ENCODE data around the gene SLC8A2. TPM values are rescaled to one million over a fixed set of nuclear protein-coding genes. Genes with fewer than 3 reads are reported as not detected.
A peak's percentile ranks its signal among the peaks of the same experiment; 100 is the strongest.
"Not testable (repeated sequence)": the region's sequence is repeated elsewhere in the genome, so short reads cannot be mapped to it uniquely, and the experiment has no call there.

Gene SLC8A2
- total RNA-seq, 1 donor from 2014 or later: 25.3 TPM

DNA sequence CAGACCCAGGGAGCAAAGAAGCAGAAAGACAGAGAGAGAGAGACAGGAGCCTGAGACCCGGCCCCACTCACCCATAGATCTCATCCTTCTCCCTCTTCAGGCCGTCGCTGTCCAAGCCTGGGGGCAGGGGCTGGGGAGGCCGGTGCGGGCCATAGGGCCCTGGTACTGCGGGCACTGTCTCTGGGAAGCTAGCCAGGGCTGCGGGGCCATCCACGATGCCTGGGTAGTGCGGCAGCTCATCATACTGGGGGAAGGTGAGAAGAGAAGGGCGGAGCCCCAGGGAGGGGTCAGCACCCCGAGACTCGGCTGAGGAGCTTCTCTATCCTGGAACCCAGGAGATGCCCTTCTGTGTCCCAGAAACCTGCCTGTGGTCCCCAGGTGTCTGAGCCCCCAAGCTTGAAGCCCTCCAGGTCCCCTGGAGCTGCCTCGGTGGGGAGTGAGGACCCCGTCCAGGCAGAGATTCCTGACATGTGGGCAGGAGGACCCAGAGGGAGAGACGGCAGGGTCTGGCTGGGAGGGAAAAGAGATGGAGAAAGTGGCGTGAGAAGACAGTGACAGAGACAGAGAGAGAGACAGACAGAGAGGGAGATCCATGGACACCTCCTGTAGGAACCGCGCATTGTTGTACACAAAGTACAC lies 54.5 kb downstream of the SLC8A2 start:
- no peak for FAIRE-seq
- no peak for DNase-seq (ENCODE audit: low spot score in 2 of 2)

DNA sequence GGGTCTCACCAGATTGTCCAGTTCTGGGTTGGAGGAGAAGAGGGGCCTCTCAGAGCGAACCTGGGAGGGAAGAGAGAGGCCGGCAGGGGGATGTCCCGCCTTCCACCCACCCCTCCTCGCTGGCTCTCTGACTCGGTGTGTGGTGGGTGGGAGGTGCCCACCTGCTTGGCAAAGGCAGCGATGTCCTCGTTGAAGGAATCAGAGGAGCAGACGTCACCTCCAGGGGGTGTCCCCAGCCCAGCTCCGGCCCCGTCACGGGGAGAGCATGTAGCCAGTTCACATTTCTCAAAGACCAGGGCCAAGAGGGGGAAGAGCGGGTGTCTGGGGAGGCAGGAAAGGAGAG lies 55.1 kb downstream of the SLC8A2 start:
- DNase-seq (ENCODE audit: low spot score in 2 of 2) (no peak), FAIRE-seq (no peak)

DNA sequence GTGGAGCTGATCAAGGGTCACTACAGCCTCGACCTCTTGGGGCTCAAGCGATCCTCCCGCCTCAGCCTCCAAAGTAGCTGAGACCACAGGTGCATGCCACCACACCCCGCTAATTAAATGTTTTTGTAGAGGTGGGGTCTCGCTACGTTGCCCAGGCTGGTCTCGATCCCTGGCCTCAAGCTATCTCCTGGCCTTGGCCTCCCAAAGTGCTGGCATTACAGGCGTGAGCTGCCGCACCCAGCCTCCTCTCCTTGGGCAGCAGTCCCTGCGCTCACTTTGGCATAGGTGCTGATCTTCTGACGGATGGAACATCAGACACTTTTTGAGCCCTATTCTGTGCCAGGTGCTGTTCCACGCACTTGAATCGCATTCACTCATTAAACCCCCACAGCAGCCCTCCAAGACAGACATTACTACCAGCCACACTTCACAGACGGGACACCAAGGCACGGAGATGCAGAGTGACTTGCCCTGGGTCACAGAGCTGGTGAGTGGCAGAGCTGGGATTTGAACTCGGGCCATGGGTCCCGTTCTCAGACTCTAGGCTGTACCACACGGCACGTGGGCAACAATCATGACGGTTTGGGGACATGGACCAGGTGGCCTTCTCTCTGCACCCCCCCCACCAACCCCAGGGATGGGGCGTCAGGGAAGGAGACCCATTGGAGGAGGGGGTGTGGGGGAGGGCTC lies 55.6 kb downstream of the SLC8A2 start:
- DNase-seq (ENCODE audit: low spot score in 2 of 2) (no peak), FAIRE-seq (no peak)

DNA sequence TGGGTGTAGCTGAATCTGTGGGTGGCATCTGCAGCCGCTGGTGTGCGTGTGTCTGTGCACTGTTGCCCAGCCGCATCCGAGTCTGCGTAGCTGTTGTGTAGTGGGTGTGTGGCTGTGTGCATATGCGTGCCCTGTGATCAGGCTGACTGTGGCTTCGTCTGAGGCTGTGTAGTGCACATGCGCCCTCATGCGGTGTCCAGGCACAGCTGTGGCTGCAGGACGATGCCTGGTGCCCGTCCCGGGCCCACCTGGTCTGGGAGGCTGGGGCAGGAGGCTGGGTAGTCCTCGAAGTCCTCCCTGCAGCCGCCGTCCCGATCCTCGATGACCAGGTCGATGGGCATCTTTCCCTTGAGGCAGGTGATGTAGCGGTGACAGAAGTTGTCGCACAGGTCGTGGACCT lies 57.2 kb downstream of the SLC8A2 start:
- FAIRE-seq (no peak), DNase-seq (ENCODE audit: low spot score in 2 of 2) (no peak)

DNA sequence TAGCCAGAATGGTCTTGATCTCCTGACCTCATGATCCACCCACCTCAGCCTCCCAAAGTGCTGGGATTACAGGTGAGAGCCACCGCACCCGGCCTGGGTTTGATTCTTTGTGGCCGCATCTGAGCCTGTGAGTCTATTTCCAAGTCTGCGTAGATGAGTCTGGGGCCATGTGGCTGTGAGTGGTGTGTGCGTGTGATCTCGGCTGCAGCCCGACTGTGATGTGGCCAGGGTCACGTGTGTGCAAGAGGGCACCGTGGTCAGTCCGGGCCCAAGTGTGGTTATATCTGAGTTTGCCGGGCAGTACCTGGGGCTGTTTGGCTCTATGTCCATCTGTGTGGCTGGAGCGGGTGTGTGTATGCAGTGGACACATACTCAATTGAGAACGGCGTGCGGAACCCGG lies 57.8 kb downstream of the SLC8A2 start:
- DNase-seq (ENCODE audit: low spot score in 2 of 2) (no peak), FAIRE-seq (no peak)

DNA sequence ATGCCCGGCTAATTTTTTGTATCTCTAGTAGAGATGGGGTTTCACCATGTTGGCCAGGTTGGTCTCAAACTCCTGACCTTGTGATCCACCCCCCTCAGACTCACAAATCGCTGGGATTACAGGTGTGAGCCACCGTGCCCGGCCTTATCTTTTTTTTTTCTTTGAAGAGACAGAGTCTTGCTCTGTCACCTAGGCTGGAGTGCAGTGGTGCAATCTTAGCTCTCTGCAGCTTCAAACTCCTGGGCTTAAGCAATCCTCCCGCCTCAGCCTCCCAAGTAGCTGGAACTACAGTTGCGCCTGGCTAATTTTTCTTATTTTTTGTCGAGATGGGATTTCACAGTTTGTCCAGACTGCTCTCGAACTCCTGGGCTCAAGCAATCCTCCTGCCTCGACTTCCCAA lies 60.0 kb downstream of the SLC8A2 start:
- FAIRE-seq; DNase-seq (ENCODE audit: low spot score in 2 of 2): not testable (repeated sequence)

DNA sequence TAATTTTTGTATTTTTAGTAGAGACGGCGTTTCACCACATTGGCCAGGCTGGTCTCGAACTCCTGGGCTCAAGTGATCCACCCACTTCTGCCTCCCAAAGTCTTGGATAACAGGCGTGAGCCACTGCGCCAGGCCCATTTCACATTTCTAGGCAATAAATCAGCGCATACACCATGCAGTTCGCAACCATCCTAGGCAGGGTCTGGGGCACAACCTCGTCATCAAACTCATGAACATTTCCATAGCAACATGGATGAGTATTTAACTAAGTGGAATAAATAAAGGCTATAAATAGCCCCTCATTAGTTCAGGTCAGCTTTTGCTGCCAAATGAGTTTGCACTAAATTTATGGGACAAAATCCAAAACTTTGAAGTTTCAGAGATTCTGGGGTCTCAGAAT lies 60.6 kb downstream of the SLC8A2 start:
- FAIRE-seq: no peak
- DNase-seq (ENCODE audit: low spot score in 2 of 2): no peak

DNA sequence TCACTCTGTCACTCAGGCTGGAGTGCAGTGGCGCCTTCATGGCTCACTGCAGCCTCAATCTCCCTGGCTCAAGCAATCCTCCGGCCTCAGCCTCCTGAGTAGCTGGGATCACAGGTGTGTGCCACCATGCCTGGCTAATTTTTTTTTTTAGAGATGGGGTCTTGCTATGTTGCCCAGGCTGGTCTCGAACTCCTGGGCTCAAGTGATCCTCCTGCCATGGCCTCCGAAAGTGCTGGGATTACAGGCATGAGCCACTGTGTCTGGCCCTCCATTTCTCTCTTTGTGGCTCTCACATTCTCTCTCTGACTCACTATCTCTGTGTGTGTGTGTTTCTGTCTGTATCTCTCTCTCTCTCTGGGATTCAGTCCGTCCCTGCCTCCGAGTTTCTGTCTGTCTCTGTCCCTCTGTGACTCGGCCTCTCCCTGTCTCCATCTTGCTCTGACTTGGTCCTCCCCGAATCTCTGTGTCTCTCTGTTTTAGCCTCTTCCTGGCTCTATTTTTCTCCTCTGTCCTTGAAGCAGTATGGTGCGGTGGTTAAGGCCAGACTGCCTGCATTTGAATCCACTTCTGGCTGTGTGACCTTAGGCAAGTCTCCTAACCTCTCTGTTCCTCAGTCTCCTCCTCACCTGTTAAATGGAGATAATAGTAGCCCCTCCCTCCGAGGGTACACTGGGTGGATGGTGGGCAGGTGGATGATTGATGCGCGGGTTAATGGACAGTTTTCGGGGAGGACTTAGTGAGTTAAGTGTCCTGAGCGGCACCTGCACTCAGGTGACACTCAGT lies 63.3 kb downstream of the SLC8A2 start:
- FAIRE-seq (no peak), DNase-seq (ENCODE audit: low spot score in 2 of 2) (no peak)

DNA sequence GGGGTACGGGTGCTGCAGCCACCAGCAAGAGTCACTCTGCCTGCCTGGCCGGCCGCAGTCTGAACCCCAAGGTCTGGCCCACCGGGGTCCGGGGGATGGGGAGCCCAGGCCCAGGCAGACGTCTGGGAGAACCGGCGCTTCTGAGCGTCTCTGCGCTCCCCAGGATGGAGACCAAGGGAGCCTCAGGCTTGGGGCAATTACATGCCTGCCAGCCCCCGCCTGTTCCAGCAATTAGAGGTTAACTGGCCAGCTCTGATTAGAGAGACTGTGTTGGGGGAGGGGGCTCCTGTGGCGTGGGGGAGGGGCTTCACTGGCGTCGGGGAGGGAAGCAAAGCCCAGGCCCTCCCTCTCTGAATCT lies 64.3 kb downstream of the SLC8A2 start:
- no peak for DNase-seq (ENCODE audit: low spot score in 2 of 2)
- FAIRE-seq: no peak

DNA sequence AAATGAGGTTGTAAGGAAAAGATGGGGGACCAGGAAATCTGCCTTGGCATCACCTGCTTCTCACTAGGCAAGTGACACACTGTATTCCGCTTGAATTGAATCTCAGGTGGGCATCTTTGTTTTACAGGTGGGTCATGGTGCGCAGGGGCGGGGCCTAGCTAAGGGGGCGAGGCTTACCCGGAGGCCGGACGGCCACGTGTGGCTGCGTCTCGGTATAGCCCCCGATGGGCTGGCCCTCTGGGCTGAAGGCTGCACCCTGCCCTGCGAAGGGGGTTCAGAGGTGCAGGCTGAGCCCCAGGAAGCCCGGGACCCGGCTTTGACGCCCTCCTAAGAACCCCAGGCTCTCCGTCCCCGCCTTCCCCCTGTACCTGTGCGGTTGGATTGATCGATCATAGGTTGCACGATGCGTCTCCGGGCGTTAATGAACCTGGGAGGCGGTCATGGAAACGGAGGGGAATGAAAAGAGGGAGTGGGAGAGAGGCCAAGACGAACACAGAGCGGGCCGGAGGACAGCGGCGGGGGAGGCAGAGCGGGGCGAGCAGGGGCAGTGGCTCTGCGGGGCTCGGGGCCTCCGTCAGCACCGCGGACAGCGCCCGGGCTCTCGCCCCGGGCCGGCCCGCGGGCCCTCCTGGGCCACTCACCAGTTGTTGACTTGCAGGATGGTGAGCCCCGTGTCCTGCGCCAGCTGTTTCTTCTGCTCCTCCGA lies 64.8 kb downstream of the SLC8A2 start:
- FAIRE-seq: no peak
- no peak for DNase-seq (ENCODE audit: low spot score in 2 of 2)

DNA sequence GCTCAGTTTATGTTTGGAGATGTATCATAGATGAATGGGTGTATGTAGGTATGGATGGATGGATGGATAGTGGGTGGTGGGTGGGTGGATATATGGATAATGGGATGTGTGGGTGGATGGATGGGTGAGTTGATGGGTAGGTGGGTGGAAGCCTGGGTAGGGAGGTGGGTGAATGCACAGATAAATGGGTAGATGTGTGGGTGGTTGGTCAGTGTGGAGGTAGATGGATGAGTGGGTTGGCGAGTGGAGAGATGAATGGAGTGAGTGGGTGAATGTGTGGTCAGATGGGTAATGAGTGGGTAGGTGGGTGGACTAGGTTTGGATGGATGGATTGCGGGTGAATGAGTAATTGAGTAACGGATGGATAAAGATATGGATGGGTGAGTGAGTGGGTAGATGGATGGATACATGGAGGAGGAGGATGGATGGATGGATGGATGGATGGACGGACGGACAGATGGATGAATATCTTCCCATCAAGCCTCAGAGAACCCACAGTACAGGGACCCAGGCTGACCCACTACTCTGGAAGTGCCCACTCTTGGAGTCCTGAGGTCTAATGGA lies 65.8 kb downstream of the SLC8A2 start:
- FAIRE-seq (no peak), DNase-seq (ENCODE audit: low spot score in 2 of 2) (no peak)

DNA sequence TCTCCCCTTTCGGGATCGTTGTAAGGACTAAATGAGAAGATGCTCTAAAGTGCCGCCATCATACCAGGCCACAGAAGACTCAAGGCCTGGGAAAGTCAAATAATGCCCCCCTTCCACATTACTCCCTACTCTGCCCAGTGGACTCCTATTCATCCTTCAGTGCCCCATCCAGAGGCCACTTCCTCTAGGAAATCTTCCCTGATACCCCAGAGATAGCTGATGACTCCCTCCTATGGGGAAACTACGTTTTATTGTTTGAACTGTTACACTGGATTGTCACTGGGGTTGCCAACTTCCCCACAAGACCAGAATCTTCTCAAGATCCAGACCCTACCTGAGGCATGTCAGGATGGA lies 66.5 kb downstream of the SLC8A2 start:
- DNase-seq (ENCODE audit: low spot score in 2 of 2) (no peak), FAIRE-seq (no peak)

DNA sequence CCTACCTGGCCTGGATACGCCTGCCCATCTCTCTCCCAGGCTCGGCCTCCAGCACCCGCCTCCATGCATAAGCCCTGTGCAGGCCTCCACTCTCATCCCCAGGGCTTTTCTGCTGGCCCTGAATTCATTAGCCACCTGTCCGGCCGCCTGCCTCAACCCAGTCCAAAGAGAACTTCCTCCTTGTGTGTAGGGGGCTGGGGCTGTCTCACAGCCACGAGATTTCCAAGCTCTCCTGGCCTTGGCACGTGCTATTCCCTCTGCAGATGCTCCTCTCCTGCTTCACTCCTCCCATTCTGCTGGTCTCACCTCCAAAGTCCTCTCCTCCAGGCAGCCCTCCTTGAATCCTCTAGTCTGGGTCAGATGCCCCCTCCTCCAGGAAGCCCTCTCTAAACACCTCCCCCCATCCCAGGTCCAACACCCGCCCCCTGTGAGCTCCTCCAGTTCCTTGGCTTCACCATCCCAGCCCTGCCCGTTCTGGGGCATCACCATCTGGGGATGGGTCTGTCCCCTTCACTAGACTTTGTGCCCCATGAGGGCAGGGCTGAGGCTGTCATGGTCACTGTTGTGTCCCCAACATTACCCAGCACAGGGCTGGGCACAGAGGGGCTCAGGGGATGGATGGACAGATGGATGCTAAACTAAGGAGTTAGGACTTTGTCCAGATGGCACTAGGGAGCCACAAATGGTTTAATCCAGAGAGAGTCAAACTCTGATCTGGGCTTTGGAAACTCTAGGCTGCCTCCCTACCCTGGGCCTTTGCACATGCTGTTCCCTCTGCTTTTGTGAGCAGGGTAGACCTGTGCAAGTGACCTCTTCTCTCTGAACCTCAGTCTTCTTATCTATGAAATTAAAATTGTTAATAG lies 67.1 kb downstream of the SLC8A2 start:
- DNase-seq (ENCODE audit: low spot score in 2 of 2) (no peak), FAIRE-seq (no peak)

DNA sequence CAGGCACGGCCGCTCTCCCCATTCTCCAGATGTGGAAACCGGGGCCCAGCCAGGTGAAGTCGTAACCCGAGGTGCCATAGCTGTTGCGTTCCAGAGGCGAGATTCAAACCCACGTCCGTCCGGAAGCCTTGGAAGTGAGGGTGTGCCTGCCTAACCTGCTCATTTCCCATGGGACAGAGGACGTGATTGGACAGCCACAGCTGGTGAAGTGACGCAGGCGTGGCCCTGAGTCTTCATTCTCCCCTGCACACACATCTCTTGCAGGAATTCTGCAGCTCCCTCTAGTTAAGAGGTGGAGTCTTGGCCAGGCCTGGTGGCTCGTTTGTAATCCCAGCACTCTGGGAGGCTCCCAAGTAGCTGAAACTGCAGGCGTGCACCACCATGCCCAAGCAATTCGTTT lies 69.2 kb downstream of the SLC8A2 start:
- FAIRE-seq (no peak), DNase-seq (ENCODE audit: low spot score in 2 of 2) (no peak)

DNA sequence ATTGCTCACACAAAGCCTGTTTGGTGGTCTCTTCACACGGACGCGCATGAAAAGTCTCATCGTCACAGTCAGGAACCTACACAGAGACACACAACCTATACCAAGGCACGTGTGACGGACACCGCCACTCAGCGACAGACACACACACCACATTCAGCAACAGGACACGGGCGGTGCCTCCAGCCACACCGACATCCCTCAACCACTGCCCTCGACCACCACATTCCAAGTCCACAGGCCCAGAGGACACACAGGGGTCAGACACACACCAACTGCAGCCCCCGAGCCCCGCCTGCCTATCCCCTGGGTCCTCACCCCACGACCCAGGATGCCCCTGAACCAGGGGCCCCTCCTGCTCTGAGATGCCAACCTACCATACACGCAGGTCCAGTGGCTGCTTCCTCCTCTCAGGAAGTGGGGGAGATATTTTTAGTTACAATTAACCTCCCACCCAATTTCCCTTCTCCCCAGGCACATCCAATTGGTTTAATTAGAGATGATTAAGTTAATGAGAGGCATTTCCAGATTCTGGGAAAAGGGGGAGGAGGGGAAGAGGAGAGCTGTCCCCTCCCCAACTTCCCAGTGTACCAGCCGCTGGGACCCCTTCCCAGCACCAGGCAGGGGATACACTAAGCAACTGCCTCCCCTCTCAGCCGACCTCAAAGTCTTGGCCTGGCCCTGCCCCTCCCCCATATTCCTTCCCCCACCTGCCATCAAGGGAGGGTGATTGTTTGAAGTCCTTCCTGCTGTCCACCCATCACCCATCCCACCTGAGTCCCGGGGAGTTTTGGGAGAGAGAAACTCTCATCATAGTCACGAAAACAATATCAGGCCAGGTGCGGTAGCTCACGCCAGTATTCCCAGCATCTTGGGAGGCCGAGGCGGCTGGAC lies 72.7 kb downstream of the SLC8A2 start:
- DNase-seq (ENCODE audit: low spot score in 2 of 2) (no peak), FAIRE-seq (no peak)

DNA sequence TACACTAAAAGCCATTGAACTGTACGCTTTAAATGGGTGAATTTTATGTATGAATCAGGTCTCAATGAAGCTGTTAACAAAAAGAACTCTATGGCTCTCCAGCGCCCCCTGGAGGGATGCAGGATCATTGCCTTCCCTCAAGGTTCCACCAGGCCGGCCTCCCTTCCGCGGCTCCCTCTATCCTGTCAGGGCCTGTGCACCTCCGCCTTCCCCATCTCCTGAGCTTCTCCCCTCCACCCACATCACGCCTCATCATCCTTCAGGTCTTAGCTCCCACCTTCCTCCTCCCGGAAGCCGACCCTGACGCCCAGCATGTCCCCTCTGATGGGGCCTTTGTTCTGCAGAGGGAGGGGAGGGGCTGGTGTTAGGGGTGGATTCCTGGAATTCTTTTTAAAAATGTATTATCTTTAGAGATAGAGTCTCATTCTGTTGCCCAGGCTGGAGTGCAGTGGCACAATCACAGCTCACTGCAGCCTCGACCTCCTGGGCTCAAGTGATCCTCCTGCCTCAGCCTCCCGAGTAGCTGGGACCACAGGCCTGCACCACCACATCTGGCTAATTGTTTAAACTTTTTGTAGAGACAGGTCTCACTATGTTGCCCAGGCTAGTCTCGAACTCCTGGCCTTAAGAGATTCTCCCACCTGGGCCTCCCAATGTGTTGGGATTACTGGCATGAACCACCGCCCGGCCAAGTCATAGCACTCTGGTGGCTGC lies 80.0 kb downstream of the SLC8A2 start:
- FAIRE-seq: no peak
- peak in 1 of 2 donors; percentile 68 for DNase-seq (ENCODE audit: low spot score in 2 of 2)

DNA sequence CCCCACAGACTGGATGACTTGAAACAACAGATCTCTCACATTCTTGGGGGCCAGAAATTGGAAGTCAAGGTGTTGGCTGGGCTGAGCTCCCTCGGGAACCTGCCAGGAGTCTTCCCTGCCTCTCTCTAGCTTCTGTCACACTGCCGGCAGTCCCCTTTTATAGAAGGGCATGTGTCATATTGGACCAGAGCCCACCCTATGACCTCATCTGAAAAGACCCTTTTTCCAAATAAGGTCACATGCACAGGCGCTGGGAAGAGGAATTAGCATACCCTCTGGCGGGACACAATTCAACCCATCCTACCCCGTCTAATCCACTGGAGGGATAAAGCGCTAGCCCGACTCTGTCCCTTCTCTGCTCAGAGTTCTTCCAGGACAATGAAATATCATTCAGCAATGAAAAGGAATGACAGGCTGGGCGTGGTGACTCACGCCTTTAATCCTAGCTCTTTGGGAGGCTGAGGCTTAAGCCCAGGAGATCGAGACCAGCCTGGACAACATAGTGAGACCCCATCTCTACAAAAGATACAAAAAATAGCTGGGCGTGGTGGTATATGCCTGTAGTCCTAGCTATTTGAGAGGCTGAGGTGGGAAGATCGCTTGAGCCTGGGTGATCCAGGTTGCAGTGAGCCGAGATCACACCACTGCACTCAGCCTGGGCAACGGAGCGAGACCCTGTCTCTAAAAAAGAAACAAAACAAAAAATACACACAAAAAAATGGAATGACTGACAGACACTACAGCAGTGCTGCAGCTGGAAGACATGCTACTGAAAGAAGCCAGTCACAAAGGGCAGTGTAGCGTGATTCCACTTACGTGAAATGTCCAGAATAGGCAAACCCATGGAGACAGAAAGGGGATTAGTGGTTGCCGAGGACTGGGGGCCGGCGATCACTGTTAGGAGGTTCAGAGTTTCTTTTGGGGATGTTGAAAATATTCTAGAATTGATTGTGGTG lies 80.9 kb downstream of the SLC8A2 start:
- FAIRE-seq (no peak), DNase-seq (ENCODE audit: low spot score in 2 of 2) (no peak)
